Measurements from ENCODE around the gene HECTD1.

DNA sequence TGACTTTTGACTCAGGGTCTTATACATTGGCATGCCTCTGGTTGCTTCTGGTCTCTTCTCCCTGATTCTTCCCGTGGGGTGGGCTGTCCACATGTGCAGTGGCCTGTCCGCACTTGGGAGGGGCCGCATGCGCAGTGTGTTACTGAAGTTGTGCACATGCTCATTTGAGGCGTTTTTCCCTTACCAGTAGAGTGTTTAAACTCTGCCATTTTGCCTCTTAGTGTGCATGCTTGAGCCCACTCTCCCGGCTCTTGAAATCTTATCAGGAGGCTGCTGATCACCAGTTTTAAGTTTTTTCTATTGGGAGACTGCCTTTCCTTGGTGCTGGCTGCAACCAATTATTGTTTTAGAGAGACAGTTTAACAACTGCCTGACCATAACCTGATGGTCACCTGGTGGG is 32.1 kb upstream of the HECTD1 start:
- TF ChIP-seq, protein P1, sequence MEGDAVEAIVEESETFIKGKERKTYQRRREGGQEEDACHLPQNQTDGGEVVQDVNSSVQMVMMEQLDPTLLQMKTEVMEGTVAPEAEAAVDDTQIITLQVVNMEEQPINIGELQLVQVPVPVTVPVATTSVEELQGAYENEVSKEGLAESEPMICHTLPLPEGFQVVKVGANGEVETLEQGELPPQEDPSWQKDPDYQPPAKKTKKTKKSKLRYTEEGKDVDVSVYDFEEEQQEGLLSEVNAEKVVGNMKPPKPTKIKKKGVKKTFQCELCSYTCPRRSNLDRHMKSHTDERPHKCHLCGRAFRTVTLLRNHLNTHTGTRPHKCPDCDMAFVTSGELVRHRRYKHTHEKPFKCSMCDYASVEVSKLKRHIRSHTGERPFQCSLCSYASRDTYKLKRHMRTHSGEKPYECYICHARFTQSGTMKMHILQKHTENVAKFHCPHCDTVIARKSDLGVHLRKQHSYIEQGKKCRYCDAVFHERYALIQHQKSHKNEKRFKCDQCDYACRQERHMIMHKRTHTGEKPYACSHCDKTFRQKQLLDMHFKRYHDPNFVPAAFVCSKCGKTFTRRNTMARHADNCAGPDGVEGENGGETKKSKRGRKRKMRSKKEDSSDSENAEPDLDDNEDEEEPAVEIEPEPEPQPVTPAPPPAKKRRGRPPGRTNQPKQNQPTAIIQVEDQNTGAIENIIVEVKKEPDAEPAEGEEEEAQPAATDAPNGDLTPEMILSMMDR (tag by site-specific recombination; IDR thresholded peaks at IDR 0.05), result no peak
- no peak for TF ChIP-seq ZNF132 (tag by site-specific recombination; IDR thresholded peaks at IDR 0.05; ENCODE audit: borderline replicate concordance)
- no peak for TF ChIP-seq ZNF202 (tag by site-specific recombination; IDR thresholded peaks at IDR 0.05; ENCODE audit: borderline replicate concordance)
- TF ChIP-seq ZNF76 (tag by site-specific recombination; IDR thresholded peaks at IDR 0.05; ENCODE audit: borderline replicate concordance, low read depth), result no peak
- TF ChIP-seq, protein P2, sequence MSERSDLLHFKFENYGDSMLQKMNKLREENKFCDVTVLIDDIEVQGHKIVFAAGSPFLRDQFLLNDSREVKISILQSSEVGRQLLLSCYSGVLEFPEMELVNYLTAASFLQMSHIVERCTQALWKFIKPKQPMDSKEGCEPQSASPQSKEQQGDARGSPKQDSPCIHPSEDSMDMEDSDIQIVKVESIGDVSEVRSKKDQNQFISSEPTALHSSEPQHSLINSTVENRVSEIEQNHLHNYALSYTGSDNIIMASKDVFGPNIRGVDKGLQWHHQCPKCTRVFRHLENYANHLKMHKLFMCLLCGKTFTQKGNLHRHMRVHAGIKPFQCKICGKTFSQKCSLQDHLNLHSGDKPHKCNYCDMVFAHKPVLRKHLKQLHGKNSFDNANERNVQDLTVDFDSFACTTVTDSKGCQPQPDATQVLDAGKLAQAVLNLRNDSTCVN (tag by site-specific recombination; optimal IDR thresholded peaks at IDR 0.05), result no peak
- no peak for TF ChIP-seq HOXA7 (CRISPR knock-in tag; IDR thresholded peaks at IDR 0.05; ENCODE audit: borderline replicate concordance)
- no peak for TF ChIP-seq ZNF121 (tag by site-specific recombination; IDR thresholded peaks at IDR 0.05)
- TF ChIP-seq, protein P3, sequence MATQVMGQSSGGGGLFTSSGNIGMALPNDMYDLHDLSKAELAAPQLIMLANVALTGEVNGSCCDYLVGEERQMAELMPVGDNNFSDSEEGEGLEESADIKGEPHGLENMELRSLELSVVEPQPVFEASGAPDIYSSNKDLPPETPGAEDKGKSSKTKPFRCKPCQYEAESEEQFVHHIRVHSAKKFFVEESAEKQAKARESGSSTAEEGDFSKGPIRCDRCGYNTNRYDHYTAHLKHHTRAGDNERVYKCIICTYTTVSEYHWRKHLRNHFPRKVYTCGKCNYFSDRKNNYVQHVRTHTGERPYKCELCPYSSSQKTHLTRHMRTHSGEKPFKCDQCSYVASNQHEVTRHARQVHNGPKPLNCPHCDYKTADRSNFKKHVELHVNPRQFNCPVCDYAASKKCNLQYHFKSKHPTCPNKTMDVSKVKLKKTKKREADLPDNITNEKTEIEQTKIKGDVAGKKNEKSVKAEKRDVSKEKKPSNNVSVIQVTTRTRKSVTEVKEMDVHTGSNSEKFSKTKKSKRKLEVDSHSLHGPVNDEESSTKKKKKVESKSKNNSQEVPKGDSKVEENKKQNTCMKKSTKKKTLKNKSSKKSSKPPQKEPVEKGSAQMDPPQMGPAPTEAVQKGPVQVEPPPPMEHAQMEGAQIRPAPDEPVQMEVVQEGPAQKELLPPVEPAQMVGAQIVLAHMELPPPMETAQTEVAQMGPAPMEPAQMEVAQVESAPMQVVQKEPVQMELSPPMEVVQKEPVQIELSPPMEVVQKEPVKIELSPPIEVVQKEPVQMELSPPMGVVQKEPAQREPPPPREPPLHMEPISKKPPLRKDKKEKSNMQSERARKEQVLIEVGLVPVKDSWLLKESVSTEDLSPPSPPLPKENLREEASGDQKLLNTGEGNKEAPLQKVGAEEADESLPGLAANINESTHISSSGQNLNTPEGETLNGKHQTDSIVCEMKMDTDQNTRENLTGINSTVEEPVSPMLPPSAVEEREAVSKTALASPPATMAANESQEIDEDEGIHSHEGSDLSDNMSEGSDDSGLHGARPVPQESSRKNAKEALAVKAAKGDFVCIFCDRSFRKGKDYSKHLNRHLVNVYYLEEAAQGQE (tag by site-specific recombination; IDR thresholded peaks at IDR 0.05), result no peak
- TF ChIP-seq ZNF777 (tag by site-specific recombination; IDR thresholded peaks at IDR 0.05; ENCODE audit: borderline replicate concordance), result no peak
- TF ChIP-seq MZF1 (tag by site-specific recombination; IDR thresholded peaks at IDR 0.05; ENCODE audit: borderline replicate concordance), result no peak
